Renal pelvis (tissue), 4 donors: Measurements from ENCODE around the gene IQUB. TPM values are rescaled to one million over a fixed set of nuclear protein-coding genes. Genes with fewer than 3 reads are reported as not detected.
"Not testable (repeated sequence)": the region's sequence is repeated elsewhere in the genome, so short reads cannot be mapped to it uniquely, and the experiment has no call there.

Experiments
- DNase-seq: peaks from one replicate; pipeline ENCODE4 v3.0.0-alpha.2; 2013
- polyA plus RNA-seq, 3 donors: library from polyadenylated mRNA; unstranded; fragments of 120-200 nt; gene quantifications; one replicate each; pipeline ENCODE4 v1.2.1, GENCODE V29; 2013; ENCODE audit not compliant: insufficient read length in 3 of 3

IQUB gene
- polyA plus RNA-seq, 3 donors: 4.4 to 7.8 (median 6.3) TPM

- not testable (repeated sequence) for DNase-seq
Observed at GRCh38 chr7:123552134-123552533, 17.7 kb upstream of the IQUB start.

DNA sequence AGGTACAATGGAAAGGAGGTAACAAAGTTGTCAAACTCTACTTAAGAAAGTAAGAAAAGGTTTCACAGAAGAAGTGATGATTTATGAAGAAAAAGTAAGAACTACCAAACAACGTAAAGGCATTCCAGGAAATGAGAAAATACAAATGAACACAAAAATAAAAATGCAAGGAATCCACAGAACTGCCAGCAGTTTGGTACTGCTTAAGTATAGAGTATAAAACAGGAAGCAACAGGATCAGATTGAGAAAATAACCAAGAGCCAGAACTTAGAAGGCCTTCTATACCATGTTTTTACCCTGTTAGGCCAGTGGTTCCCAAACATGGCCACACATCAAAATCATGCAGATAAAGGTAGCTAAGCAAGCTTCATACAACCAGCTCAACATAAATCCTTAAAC lies 14.0 kb upstream of the IQUB start:
- no peak for DNase-seq

DNA sequence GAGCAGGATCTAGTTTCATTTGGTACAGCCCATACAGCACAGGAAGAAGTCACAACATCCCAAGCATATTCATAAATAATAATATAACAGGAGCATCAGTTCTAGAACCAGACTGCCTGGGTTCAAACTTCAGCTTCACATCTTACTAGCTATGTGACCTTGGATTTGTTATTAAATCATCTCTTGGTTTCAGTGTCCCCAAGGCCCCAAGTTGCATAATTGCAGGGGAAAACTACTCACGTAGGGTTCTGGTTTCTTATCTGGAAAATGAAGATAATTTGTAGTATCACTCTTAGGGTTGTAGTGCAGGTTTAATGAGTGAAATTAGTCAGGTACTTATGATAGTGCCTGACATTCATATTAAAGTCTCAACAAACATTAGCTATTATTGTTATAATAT lies 5.5 kb upstream of the IQUB start:
- no peak for DNase-seq

DNA sequence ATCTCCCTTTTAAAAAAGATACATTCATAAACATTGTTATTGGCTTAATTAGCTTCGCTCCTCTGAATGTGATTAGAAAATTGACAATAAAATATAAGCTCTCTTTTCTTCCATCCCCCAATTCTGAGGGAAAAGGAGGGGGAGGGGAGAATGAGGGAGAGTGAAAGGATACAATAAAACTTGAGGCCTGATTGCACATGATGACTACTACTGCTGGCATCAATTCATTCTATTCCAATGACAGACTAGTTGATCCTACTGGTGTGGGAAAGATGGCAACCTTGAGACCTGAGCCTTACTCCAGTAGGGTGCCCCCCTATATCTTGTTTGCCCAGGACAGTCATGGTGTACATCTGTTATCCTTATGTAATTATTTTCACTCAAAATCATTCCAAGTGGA lies 4.5 kb upstream of the IQUB start:
- DNase-seq: no peak

DNA sequence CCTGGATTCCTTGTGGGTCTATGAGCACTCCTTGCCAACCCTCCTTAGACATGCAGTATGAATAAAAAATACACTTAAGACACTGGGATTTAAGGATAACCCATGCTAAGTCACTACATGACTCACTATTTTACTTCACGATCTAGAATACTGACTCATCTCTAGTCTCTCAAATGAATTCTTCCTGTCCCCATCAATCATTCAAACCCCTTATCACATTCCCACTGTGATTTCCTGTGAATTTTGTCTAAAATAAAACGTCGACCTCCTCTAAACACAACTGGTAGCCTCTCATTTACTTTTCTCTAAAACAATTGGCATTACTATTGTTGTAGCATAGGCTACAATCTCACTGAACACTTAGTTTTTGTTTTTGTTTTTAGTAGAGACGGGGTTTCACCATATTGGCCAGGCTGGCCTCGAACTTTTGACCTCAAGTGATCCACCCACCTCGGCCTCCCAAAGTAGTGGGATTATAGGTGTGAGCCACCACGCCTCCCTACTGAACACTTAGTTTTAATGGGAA lies 3.9 kb upstream of the IQUB start:
- DNase-seq: no peak

- no peak for DNase-seq
Observed at GRCh38 chr7:123537026-123537642, 2.7 kb upstream of the IQUB start.

- DNase-seq: no peak
Observed at GRCh38 chr7:123535517-123535916, 1.1 kb upstream of the IQUB start.

GRCh38 chr7:123533929-123534382 lies 439 bp downstream of the IQUB start:
- no peak for DNase-seq

DNA sequence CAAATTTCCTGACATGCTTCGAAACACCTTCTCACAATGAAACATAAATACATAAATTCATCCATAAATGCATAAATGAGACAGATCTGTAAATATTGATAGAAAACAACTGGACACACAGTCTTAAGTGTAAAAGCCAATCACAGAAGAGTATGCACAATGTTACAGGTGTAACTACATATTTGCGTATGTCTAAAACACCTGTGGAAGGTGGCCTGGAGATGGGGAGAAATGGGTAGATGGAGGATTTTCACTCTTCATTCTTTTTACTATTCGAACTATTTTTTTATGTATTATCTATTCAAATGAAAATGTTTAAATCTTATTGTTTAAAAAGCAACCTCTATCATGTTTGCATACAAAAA lies 860 bp downstream of the IQUB start:
- DNase-seq: no peak

DNA sequence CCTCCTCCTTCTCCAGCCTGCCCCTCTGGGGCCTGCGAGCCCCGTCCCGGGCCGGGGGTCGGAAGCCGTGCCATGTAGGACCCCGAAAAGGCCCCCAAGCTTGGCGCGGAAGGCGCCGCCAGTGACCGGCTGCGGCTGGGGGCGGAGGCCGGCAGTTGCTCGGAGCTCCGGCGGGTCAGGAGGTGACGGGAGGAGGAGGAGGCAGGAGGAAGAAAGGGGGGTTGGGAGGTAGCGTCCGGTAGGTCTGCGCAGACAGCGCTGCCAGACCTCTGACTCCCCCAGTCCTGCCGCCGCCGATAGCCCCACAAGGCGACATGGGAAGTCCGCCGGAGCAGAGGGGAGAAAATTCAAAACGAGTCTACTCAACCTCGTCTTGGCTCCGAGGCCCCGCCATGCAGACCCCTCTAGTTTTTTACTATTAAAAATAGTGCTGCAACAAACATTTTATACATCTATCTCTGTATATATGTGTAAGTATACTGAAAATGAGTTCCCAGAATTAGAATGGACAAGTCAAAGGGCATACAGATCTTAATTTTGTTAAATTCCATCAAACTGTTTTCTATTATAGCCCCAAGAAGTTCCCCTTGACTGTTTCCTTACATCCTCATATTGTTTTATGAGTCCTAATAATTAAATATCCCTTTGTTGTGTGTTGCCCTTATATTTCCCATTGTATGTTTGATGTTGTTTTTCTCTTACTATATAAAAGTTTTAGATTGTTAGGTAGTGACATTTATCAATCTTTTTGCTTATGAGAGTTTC lies 1.4 kb downstream of the IQUB start:
- DNase-seq: not testable (repeated sequence)

- DNase-seq: not testable (repeated sequence)
Observed at GRCh38 chr7:123532343-123532742, 2.1 kb downstream of the IQUB start.

GRCh38 chr7:123530035-123530591 lies 4.3 kb downstream of the IQUB start:
- DNase-seq: not testable (repeated sequence)

GRCh38 chr7:123528265-123528664 lies 6.1 kb downstream of the IQUB start:
- no peak for DNase-seq

GRCh38 chr7:123527712-123528225 lies 6.6 kb downstream of the IQUB start:
- not testable (repeated sequence) for DNase-seq

DNA sequence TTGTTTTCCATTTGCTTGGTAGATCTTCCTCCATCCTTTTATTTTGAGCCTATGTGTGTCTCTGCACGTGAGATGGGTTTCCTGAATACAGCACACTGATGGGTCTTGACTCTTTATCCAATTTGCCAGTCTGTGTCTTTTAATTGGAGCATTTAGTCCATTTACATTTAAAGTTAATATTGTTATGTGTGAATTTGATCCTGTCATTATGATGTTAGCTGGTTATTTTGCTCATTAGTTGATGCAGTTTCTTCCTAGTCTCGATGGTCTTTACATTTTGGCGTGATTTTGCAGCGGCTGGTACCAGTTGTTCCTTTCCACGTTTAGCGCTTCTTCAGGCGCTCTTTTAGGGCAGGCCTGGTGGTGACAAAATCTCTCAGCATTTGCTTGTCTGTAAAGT lies 7.9 kb downstream of the IQUB start:
- not testable (repeated sequence) for DNase-seq

DNA sequence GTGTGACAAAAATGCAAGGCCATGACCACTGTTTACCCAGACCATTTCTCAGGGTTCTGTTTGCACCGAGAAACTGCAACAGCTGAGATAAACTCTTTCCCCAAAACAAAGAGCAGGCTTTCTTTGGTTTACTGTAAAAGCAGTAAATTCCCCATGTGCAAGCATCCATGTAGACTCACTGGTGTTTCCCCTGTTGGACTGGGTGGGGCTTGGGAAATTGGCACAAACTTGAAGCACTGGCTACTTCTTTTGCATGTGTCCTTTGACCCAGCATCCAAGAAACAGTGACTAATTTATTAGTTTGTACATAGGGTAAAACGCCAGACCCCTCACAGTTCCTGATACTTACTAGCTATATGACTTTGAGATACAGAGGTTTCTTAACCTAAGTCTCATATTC lies 12.3 kb downstream of the IQUB start:
- peak; percentile 75 for DNase-seq

GRCh38 chr7:123505221-123505620 lies 29.2 kb downstream of the IQUB start:
- no peak for DNase-seq

DNA sequence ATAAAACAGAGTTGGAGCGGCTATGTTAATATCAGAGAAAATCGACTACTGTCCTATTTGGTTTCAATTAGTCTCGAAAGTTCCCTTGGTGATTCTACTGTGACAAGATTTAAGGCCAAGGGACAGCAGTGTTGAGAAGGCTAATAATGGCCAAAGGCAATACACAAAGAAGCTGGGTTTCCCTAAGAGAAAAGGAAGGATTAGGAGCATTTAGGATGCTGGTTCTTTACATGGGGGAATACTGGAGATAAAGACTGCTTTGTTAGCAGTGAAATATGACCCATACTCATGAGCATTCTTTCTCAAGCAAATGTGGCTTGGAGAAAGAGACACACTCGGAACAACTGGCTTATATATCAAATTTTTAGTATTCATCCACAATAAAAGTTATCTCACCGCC lies 32.2 kb downstream of the IQUB start:
- DNase-seq: no peak

DNA sequence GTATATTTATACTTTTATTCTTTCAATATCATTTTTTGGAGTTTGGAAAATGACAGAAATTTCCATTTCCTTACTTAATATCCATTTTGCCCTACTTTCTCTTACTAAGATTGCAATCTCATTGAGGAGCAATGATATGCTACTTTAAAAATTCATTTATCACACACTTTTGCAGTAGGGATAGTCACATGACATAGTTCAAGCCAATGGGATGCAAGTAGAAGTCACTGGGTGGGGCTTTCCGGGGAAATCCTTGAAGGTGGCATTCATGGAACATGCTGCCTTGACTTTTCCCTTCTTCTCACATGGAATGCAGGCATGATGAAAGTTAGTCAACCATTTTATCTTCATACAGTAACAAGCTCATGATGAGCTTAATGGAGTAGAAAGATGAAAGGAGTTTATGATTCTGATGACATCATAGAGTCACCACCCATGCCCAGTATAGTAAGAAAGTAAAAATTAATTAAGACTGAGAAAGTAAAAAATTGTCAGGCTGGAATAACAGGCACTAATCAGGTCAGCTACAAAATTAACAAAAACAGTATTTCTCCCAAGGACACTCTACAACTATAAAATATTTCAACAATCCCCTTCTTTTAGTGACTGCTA lies 33.4 kb downstream of the IQUB start:
- no peak for DNase-seq

DNA sequence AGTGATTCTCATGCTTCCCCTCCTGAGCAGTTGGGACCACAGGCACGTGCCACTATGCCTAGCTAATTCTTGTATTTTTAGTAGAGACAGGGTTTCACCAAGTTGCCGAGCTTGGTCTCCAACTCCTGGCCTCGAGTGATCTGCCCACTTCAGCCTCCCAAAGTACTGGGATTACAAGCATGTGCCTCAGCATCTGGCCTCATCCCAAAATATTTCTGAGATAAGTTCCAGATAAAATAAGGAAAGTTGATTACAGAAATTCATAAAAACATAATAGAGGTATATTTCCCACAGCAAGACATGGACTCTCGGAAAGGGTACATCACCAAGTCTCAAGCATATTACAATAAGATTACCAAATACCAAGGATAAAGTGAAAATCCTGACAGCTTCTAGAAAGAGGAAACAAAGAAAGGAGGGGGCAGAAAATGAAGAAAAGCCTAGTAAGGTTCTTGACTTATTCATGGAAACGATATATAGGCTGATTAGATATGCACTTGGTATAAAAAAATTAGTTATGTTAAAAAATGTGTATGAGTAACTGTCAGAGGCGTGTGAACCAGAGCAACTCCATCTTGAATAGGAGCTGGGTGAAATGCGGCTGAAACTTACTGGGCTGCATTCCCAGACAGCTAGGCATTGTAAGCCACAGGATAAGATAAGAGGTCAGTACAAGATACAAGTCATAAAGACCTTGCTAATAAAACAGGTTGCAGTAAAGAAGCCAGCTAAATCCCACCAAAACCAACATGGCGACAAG lies 35.0 kb downstream of the IQUB start:
- no peak for DNase-seq

DNA sequence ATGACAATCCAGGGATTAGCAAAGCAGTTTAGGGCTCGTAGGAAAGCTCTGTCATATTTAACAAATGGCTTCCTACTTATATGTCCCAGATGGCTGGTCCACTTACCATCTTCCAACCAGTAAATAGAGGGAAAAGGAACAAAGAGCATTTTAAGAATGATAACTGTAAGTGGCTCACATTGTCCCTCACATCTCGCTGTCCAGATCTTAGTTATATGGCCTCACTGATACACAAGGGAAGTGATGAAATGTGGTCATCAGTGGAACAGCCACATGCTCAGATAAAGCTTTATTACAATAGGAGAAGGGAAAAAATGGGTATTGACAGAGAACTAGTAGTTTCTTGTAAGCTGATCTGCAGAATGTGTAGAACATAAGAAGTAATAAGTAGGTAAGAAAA lies 35.8 kb downstream of the IQUB start:
- no peak for DNase-seq

- DNase-seq: no peak
Observed at GRCh38 chr7:123498031-123498430, 36.4 kb downstream of the IQUB start.
